ENCODE data around the gene RNF223. TPM values are rescaled to one million over a fixed set of nuclear protein-coding genes. Genes with fewer than 3 reads are reported as not detected.

The RNF223 gene
- total RNA-seq, 1 donor from 2014 or later: not detected

- no peaks in the 10 kb centered on the region for H3K9me3 Mint-ChIP-seq
- intact Hi-C loops (cut with micrococcal nuclease): no loop called here
Observed at GRCh38 chr1:1087351-1088028, 13.4 kb upstream of the RNF223 start.

GRCh38 chr1:1086911-1087341 lies 12.8 kb upstream of the RNF223 start:
- Mint-ChIP-seq H3K36me3 (ENCODE audit: low read depth) (peaks cover 3% of the 10 kb centered on the region), H3K27me3 (no peaks in the 10 kb centered on the region), H3K4me1 (no peaks in the 10 kb centered on the region), H3K9me3 (no peaks in the 10 kb centered on the region), H3K4me3 (no peak overlapping the region), H3K27ac (no peak overlapping the region)
- CTCF ChIA-PET: no interaction called here
- no peak for TF ChIP-seq CTCF (IDR thresholded peaks at IDR 0.05)
- ATAC-seq (ENCODE audit: low read depth) (no peak), DNase-seq (no peak)
- POLR2A ChIA-PET: interaction anchor here (0.5 to 0.6 kb wide), 2 partner anchors 53 to 214 kb away, joined by 3 to 4 read pairs; no protein-coding TSS in a partner anchor
- intact Hi-C loops (cut with micrococcal nuclease): no loop called here

More at GRCh38 chr1:1087351-1088028, 13.4 kb upstream of the RNF223 start:
- DNase-seq: no peak
- Mint-ChIP-seq H3K4me3 (no peak overlapping the region), H3K27me3 (no peaks in the 10 kb centered on the region), H3K4me1 (no peaks in the 10 kb centered on the region), H3K27ac (no peak overlapping the region), H3K36me3 (ENCODE audit: low read depth) (peaks cover 3% of the 10 kb centered on the region)
- no peak for ATAC-seq (ENCODE audit: low read depth)
- POLR2A ChIA-PET: interaction anchor here (0.5 to 0.6 kb wide), 2 partner anchors 54 to 214 kb away, joined by 3 to 4 read pairs; no protein-coding TSS in a partner anchor
- no peak for TF ChIP-seq CTCF (IDR thresholded peaks at IDR 0.05)
- CTCF ChIA-PET: no interaction called here

GRCh38 chr1:1085911-1086841 lies 12.1 kb upstream of the RNF223 start:
- no peak overlapping the region for H3K4me3 Mint-ChIP-seq
- no peaks in the 10 kb centered on the region for H3K4me1 Mint-ChIP-seq
- no peaks in the 10 kb centered on the region for H3K27me3 Mint-ChIP-seq
- no peak for ATAC-seq (ENCODE audit: low read depth)
- no peak overlapping the region for H3K27ac Mint-ChIP-seq
- ChIA-PET CTCF (no interaction called here), POLR2A (no interaction called here)
- DNase-seq: no peak
- H3K9me3 Mint-ChIP-seq: no peaks in the 10 kb centered on the region
- peaks cover 3% of the 10 kb centered on the region for H3K36me3 Mint-ChIP-seq (ENCODE audit: low read depth)
- intact Hi-C loops (cut with micrococcal nuclease): no loop called here
- TF ChIP-seq CTCF (IDR thresholded peaks at IDR 0.05): no peak

GRCh38 chr1:1085171-1085841 lies 11.2 kb upstream of the RNF223 start:
- H3K9me3 Mint-ChIP-seq: no peaks in the 10 kb centered on the region
- H3K36me3 Mint-ChIP-seq (ENCODE audit: low read depth): peaks cover 3% of the 10 kb centered on the region
- no peak for TF ChIP-seq CTCF (IDR thresholded peaks at IDR 0.05)
- ChIA-PET CTCF (no interaction called here), POLR2A (no interaction called here)
- H3K4me1 Mint-ChIP-seq: peaks cover under 1% of the 10 kb centered on the region
- no peak overlapping the region for H3K27ac Mint-ChIP-seq
- H3K4me3 Mint-ChIP-seq: no peak overlapping the region
- intact Hi-C loops (cut with micrococcal nuclease): no loop called here
- DNase-seq: peak; percentile 14
- no peak for ATAC-seq (ENCODE audit: low read depth)
- H3K27me3 Mint-ChIP-seq: no peaks in the 10 kb centered on the region

All from activated B cell treated with CpG ODN at 0.5 μM for 24 hours (primary cell).